Stimulated activated CD4-positive, alpha-beta T cell treated with anti-CD3 and anti-CD28 coated beads, Interleukin-2, amount 100 ng/mL, for 48 hours (primary cell): ENCODE results near the gene LGALSL.
"Not testable (repeated sequence)": the region's sequence is repeated elsewhere in the genome, so short reads cannot be mapped to it uniquely, and the experiment has no call there.

Source experiments
- DNase-seq, 2 donors: peaks; one replicate each; pipeline ENCODE4 v3.0.0-alpha.2; 2020

LGALSL gene

GRCh38 chr2:64445970-64446369 is 8.0 kb upstream of the LGALSL start:
- DNase-seq: not testable (repeated sequence)

- no peak for DNase-seq
Measured at GRCh38 chr2:64447317-64448040, 6.5 kb upstream of the LGALSL start.

- DNase-seq: no peak
Measured at GRCh38 chr2:64448041-64448426, 5.9 kb upstream of the LGALSL start.

- no peak for DNase-seq
Measured at GRCh38 chr2:64451051-64451450, 2.9 kb upstream of the LGALSL start.

GRCh38 chr2:64454386-64455332 is 697 bp downstream of the LGALSL start:
- peak; percentile 28 to 43 for DNase-seq

GRCh38 chr2:64455545-64455944 is 1.6 kb downstream of the LGALSL start:
- no peak for DNase-seq

- DNase-seq: no peak
Measured at GRCh38 chr2:64456293-64456692, 2.3 kb downstream of the LGALSL start.

GRCh38 chr2:64457524-64457923 is 3.6 kb downstream of the LGALSL start:
- no peak for DNase-seq

GRCh38 chr2:64459575-64459974 is 5.6 kb downstream of the LGALSL start:
- DNase-seq: no peak

GRCh38 chr2:64460330-64460729 is 6.4 kb downstream of the LGALSL start:
- DNase-seq: no peak

GRCh38 chr2:64461271-64462058 is 7.5 kb downstream of the LGALSL start:
- DNase-seq: no peak

GRCh38 chr2:64462171-64462570 is 8.2 kb downstream of the LGALSL start:
- no peak for DNase-seq

GRCh38 chr2:64462940-64463700 is 9.2 kb downstream of the LGALSL start:
- DNase-seq: no peak

GRCh38 chr2:64463781-64464180 is 9.8 kb downstream of the LGALSL start:
- DNase-seq: no peak

- DNase-seq: no peak
Measured at GRCh38 chr2:64466478-64467085, 12.6 kb downstream of the LGALSL start.

GRCh38 chr2:64467096-64467843 is 13.3 kb downstream of the LGALSL start:
- no peak for DNase-seq

GRCh38 chr2:64469261-64469660 is 15.3 kb downstream of the LGALSL start:
- no peak for DNase-seq

- no peak for DNase-seq
Measured at GRCh38 chr2:64470071-64470470, 16.1 kb downstream of the LGALSL start.

GRCh38 chr2:64470766-64471295 is 16.9 kb downstream of the LGALSL start:
- DNase-seq: no peak

- DNase-seq: no peak
Measured at GRCh38 chr2:64471600-64471999, 17.6 kb downstream of the LGALSL start.

GRCh38 chr2:64472881-64473280 is 18.9 kb downstream of the LGALSL start:
- no peak for DNase-seq
